ENCODE measurements around the gene PALLD. TPM values are rescaled to one million over a fixed set of nuclear protein-coding genes. Genes with fewer than 3 reads are reported as not detected.

The PALLD gene
- total RNA-seq, 1 experiment from 2014 or later, result 6.5 TPM

GRCh38 chr4:168521721-168522120 is 24.9 kb downstream of the PALLD start:
- CTCF ChIA-PET, result no interaction called here
- Histone ChIP-seq H3K27ac (ENCODE audit: low read length) (no peak overlapping the region), H3K27me3 (ENCODE audit: control insufficient read depth, insufficient read depth, low read length) (no peaks in the 10 kb centered on the region), H3K4me3 (ENCODE audit: low read depth in 2 of 2, low read length in 2 of 2) (no peak overlapping the region), H3K4me1 (ENCODE audit: control insufficient read depth, insufficient read depth, low read length) (no peaks in the 10 kb centered on the region; the same call in 1 of the 2 replicates), H3K36me3 (ENCODE audit: control insufficient read depth, insufficient read depth, low read length) (no peaks in the 10 kb centered on the region), H3K9me3 (ENCODE audit: control insufficient read depth, insufficient read depth, low read depth, low read length) (no peaks in the 10 kb centered on the region)
- POLR2A ChIA-PET, result no interaction called here
- ATAC-seq (no peak), DNase-seq (ENCODE audit: low read depth, low spot score) (no peak)
- in situ Hi-C loops (cut with HindIII; ENCODE audit: low pct_unique_long_range_greater_than_20kb, low sequenced_read_pairs), result no loop called here
- intact Hi-C loops (cut with micrococcal nuclease; ENCODE audit: unreplicated experiment), result no loop called here
- no TSS peak for BruUV-seq (replicated peaks)
- no peak for TF ChIP-seq CTCF (IDR thresholded peaks at IDR 0.05)
- no peak for TF ChIP-seq REST (IDR thresholded peaks at IDR 0.05; ENCODE audit: insufficient read depth in 1 of 2, low read depth in 2 of 2, low read length in 1 of 2)
- TF ChIP-seq TCF7L2 (IDR thresholded peaks at IDR 0.05; ENCODE audit: low read depth, low read length), result no peak
- no peak for TF ChIP-seq POLR2AphosphoS5 (IDR thresholded peaks at IDR 0.05; ENCODE audit: low read depth, low read length)
- no peak for TF ChIP-seq SIN3A (IDR thresholded peaks at IDR 0.05; ENCODE audit: borderline replicate concordance, insufficient read depth, low read depth, low read length)

DNA sequence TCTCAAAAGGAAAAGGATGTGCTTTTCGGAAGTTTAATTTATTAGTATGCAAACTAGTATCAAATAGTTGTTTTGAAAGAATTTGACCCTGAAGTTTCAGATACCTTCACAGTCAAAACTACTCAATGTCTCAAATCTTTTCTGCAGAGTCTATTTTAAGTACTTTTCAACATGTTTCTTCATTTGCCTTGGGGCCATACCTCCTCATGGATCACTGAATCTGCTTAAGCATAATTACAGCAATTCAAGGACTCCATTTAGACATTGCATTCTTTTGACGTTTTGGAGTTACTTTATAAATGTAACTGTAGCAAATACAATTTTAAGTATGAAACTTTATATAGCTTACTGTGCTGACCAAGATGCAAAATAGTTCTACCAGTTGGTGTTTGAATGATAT is 25.5 kb downstream of the PALLD start:
- Histone ChIP-seq H3K27me3 (ENCODE audit: control insufficient read depth, insufficient read depth, low read length) (no peaks in the 10 kb centered on the region), H3K9me3 (ENCODE audit: control insufficient read depth, insufficient read depth, low read depth, low read length) (no peaks in the 10 kb centered on the region), H3K36me3 (ENCODE audit: control insufficient read depth, insufficient read depth, low read length) (no peaks in the 10 kb centered on the region), H3K4me3 (ENCODE audit: low read depth in 2 of 2, low read length in 2 of 2) (no peak overlapping the region), H3K4me1 (ENCODE audit: control insufficient read depth, insufficient read depth, low read length) (no peaks in the 10 kb centered on the region; the same call in 1 of the 2 replicates), H3K27ac (ENCODE audit: low read length) (no peak overlapping the region)
- in situ Hi-C loops (cut with HindIII; ENCODE audit: low pct_unique_long_range_greater_than_20kb, low sequenced_read_pairs) (no loop called here), intact Hi-C loops (cut with micrococcal nuclease; ENCODE audit: unreplicated experiment) (no loop called here)
- POLR2A ChIA-PET, result interaction anchor here (0.6 kb wide), 1 partner anchor 21 kb away, joined by 3 read pairs; no protein-coding TSS in a partner anchor
- no peak for DNase-seq (ENCODE audit: low read depth, low spot score)
- no peak for ATAC-seq
- CTCF ChIA-PET, result no interaction called here
- BruUV-seq (replicated peaks), result no TSS peak
- no peak for TF ChIP-seq TCF7L2 (IDR thresholded peaks at IDR 0.05; ENCODE audit: low read depth, low read length)
- no peak for TF ChIP-seq SIN3A (IDR thresholded peaks at IDR 0.05; ENCODE audit: borderline replicate concordance, insufficient read depth, low read depth, low read length)
- TF ChIP-seq CTCF (IDR thresholded peaks at IDR 0.05), result no peak
- no peak for TF ChIP-seq REST (IDR thresholded peaks at IDR 0.05; ENCODE audit: insufficient read depth in 1 of 2, low read depth in 2 of 2, low read length in 1 of 2)
- TF ChIP-seq POLR2AphosphoS5 (IDR thresholded peaks at IDR 0.05; ENCODE audit: low read depth, low read length), result no peak

Measured in Panc1 (cell line).